Adrenal gland (tissue), 5 donors: ENCODE results near the gene ROBO4.

Experiments used
- POLR2A ChIP-seq, 2 donors: fragments of 450-650 bp; IDR thresholded peaks; one replicate each; pipeline ENCODE4 v1.6.1; 2017; ENCODE audit warnings: antibody characterized with exemption in 2 of 2, mild to moderate bottlenecking in 2 of 2, moderate library complexity in 1 of 2
- TF ChIP-seq, protein P1 (sequence below), 6 experiments: fragments of 450-650 bp in 4 of 6; fragments of 200-600 bp in 2 of 6; sonication (generic) in 1 of 6; IDR thresholded peaks; 1 replicate in 5 of 6; 2 replicates in 1 of 6; pipeline versions ENCODE4 v1.5.1 to v1.8.0; 2016 to 2021; ENCODE audit warnings: antibody characterized with exemption in 6 of 6, mild to moderate bottlenecking in 2 of 6, moderate library complexity in 1 of 6
- donor health status: DM: no; HTN: no; CAD: no.

GRCh38 chr11:124842305-124842704 lies 55.4 kb downstream of the ROBO4 start:
- TF ChIP-seq, protein P1, sequence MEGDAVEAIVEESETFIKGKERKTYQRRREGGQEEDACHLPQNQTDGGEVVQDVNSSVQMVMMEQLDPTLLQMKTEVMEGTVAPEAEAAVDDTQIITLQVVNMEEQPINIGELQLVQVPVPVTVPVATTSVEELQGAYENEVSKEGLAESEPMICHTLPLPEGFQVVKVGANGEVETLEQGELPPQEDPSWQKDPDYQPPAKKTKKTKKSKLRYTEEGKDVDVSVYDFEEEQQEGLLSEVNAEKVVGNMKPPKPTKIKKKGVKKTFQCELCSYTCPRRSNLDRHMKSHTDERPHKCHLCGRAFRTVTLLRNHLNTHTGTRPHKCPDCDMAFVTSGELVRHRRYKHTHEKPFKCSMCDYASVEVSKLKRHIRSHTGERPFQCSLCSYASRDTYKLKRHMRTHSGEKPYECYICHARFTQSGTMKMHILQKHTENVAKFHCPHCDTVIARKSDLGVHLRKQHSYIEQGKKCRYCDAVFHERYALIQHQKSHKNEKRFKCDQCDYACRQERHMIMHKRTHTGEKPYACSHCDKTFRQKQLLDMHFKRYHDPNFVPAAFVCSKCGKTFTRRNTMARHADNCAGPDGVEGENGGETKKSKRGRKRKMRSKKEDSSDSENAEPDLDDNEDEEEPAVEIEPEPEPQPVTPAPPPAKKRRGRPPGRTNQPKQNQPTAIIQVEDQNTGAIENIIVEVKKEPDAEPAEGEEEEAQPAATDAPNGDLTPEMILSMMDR (IDR thresholded peaks at IDR 0.05), result no peak
- no peak for TF ChIP-seq POLR2A (IDR thresholded peaks at IDR 0.05)
